HG03442 (cell line): ENCODE data around the gene MAPKAP1.

ENCODE experiments used
- ATAC-seq: cut with Tn5 transposase; IDR thresholded peaks from one replicate; pipeline ENCODE4 v1.9.1; 2021; ENCODE audit warnings: mild to moderate bottlenecking, moderate library complexity; ENCODE audit not compliant: unreplicated experiment

MAPKAP1 gene

GRCh38 chr9:125706651-125707471 lies at the start of gene MAPKAP1:
Gene MAPKAP1, minus strand, starts transcription at chr9:125707208. Its CDS starts 34,634 bp downstream, at chr9:125672574.
- ATAC-seq: peak; percentile 96

GRCh38 chr9:125756518-125756917 lies 49.5 kb upstream of the MAPKAP1 start:
- no peak for ATAC-seq

DNA sequence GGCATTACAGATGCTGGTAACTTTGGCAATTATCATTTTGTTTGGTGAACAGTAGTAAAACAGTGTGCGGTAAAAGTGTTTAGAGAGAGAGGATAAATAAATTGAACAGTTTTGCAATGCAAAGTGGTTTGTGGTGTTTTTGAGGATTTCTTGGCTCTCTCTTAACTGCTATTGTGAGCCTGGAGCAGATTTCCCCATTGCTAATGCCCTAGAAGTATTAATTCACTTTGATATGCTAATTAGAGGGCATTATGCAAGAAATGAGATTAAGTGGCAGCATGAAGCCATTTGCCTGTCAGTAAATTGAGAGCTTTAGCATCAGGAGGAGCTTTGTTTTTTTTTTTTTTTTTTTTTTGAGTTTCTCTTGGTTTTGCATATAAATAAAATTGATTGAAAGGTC lies 48.3 kb upstream of the MAPKAP1 start:
- ATAC-seq: no peak

GRCh38 chr9:125754096-125754495 lies 47.1 kb upstream of the MAPKAP1 start:
- no peak for ATAC-seq

- no peak for ATAC-seq
Observed at GRCh38 chr9:125752070-125752628, 45.1 kb upstream of the MAPKAP1 start.

DNA sequence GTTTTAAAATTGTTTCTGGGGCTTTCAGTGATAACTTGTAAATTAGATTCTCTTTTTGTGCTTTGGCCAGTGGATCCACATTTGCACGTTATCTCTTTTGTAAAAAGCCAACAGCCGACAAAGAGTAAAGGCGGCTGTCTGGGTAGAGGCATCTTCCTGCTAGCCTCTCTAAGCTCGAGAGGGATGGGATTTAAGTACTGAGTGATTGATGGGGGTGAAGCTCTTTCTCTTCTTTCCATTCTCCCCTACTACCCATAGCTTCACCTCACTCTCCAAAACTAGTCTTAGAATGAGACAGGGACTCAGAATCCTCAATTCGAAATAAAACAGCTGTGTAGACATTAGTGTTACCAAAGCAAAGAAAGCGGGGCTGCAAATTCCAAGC lies 43.6 kb upstream of the MAPKAP1 start:
- no peak for ATAC-seq

GRCh38 chr9:125749951-125750626 lies 43.1 kb upstream of the MAPKAP1 start:
- ATAC-seq: no peak

- ATAC-seq: no peak
Observed at GRCh38 chr9:125749287-125749935, 42.4 kb upstream of the MAPKAP1 start.

DNA sequence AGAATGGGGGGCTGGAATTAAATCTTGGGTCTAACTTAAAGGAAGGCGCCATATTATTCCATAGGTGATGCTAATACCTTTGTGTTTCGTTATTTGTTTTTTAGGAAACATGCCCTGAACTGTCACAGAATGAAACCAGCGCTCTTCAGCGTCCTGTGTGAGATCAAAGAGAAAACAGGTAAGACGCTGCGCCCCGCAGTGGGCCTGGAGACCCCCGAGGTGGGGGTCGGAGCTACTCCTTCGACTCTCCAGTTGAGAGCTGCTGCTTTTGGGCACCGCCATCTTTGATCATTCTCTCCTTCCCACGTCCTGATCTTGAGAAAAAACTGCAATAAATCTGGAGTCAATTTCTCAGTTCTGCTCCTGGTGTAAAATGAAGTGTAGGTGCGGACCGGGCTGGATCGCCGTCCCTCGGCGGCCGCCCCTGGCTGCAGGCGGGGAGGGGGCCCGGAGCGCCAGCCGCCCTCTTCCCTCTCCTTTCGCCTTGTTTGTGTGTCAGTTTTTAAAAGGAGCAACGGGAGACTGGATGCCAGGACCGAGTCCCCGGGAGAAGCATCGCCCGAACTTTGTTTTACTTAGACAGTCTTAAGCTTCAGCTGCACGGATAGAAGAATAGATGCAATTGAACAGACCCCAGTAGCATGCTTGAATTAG lies 41.6 kb upstream of the MAPKAP1 start:
- ATAC-seq: no peak

DNA sequence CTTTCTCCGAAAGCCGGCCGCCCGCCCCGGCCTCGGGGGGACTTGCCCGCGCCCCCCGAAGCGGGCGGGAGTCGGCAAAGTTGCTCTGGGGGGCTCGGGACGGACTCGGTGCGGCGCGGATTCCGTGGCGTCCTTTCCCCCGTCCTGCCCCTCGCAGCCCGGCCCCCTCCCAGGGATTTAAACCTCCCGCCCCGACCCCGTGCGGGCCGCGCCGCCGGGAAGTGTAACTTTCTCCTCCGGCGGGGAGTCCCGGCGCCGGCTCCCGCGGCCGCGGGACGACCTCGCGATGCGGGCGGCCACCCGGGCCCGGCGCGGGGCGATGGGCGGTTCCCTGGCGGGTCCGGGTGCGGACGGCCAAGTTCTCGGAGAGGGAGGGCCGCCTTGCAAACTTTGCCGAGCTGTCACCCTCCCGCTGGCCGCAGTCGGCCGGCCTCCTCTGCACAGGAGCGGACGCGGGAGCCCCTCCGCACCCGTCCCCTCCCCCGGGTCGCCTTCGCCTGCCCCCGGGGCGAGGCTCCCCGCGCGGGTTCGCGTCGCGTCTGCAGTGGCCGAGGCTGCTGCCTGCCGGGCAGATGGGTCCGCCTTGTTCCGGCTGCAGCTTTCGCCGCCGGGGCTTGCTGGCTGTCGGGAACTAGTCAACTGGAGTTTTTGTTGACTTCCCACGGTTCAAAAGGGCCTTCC lies 40.9 kb upstream of the MAPKAP1 start:
- no peak for ATAC-seq

- peak; percentile 6 for ATAC-seq
Observed at GRCh38 chr9:125747053-125747764, 40.2 kb upstream of the MAPKAP1 start, which contains the start of gene PBX3. Gene PBX3, plus strand, starts transcription at chr9:125747373.

DNA sequence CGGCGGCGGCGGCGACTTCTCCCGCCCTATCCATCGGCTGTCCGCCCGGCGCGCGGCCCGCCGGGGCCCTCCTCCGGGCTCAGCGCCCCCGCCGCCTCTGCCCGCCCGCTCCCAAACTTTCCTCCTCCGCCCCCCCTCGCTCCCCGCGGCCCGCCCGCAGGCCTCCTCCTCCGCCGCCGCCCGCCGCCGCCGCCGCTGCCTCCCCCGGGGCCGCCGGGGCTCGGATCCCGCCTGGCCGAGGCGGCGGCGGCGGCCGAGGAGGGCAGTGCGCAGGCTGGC lies 39.7 kb upstream of the MAPKAP1 start:
- peak; percentile 6 for ATAC-seq

DNA sequence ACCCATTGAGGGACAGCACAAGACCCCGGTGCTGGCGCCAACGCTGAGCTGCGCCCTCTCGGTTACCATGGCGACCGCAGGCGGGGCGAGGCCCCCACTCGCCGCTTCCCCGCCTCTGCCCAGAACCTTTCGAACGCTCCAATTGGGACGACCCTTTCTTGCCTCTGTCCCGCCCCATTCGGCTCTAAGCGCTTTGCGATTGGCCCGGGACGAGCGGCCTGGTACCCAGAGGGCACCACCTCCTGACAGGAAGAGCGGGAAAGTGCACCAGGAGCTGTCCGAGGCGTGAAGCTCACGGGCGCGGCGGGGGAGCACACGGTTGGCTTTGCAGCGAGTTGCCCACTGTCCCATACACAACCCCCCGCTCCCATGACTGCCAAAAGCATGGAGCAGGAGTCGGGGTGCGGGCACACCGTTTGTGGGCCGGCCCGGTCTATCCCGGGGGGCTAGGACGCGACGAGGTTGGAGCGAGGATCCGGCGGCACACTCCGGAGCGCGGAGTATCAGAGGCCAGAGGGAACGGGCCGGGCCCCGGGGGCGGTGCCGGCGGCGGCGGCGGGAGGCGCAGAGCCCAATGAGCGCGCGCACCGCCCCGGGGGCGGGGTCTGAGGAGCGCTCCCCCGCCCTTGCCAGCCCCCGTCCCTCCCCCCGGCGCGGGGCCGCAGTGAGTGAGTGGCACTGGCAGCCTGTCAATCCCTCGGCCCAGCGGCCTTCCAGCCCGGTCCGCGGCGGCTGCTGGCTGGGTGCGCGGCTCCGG lies 39.2 kb upstream of the MAPKAP1 start:
- ATAC-seq: peak; percentile 64

DNA sequence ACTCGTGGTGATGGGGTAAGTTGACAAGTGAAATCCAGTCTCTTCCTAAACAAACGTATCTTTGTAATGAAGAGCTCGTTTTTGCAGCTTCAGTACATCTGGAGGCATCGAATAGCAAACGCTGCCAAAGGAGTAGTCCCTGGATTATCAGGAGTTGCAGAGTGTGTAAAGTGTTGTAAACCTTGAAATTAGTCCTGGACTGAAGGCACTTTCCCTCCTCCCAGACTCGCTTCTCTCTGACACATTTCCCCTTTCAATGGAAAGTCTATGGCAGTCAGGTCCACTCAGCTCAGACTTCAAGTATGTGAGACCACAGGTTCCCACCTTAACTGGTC lies 38.6 kb upstream of the MAPKAP1 start:
- no peak for ATAC-seq

DNA sequence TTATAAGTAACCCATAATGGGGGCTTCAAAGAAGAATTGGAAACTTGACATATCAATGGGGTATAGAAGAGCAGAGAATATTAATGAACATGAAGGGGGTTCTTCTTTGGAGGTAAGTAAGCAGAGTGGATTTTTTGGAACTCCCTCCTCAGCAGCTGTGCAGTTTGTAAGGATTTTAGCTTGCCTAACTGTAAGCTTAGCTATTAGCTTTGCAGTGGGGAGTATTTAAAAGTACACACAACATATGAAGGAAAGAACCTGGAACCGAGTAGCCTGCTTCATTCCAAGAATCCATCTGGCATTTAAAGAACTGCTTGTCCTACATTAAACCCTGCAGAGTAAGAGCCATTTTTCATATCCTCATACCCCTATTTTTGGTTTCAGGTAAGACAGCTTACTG lies 38.0 kb upstream of the MAPKAP1 start:
- ATAC-seq: no peak

GRCh38 chr9:125744616-125745015 lies 37.6 kb upstream of the MAPKAP1 start:
- ATAC-seq: no peak

GRCh38 chr9:125743682-125744428 lies 36.8 kb upstream of the MAPKAP1 start:
- no peak for ATAC-seq

- no peak for ATAC-seq
Observed at GRCh38 chr9:125742657-125743056, 35.6 kb upstream of the MAPKAP1 start.

- no peak for ATAC-seq
Observed at GRCh38 chr9:125739436-125739835, 32.4 kb upstream of the MAPKAP1 start.
